Mesenchymal stem cell (in vitro differentiated cells and primary cell): ENCODE measurements around the gene MCM3.

Experiments
- DNase-seq: peaks from one replicate; pipeline ENCODE4 v3.0.0-alpha.2; 2013
- H2AFZ ChIP-seq: one replicate; pipeline ENCODE4 v1.6.1; 2013; ENCODE audit warnings: low read depth, mild to moderate bottlenecking, control low read depth, inconsistent platforms, low read length, moderate library complexity
- H2AK5ac ChIP-seq: 2 replicates; pipeline ENCODE4 v1.6.1; 2013; ENCODE audit warnings: low read length, moderate library complexity, mild to moderate bottlenecking, inconsistent platforms; ENCODE audit not compliant: severe bottlenecking
- H2BK120ac ChIP-seq: one replicate; pipeline ENCODE4 v1.6.1; 2013; ENCODE audit warnings: low read depth, mild to moderate bottlenecking, inconsistent platforms, low read length, moderate library complexity
- H2BK12ac ChIP-seq, 2 experiments: one replicate each; pipeline ENCODE4 v1.6.1; 2013; ENCODE audit warnings: inconsistent platforms in 2 of 2, low read length in 2 of 2, mild to moderate bottlenecking in 2 of 2, moderate library complexity in 2 of 2, control low read depth in 1 of 2
- H2BK15ac ChIP-seq: one replicate; pipeline ENCODE4 v1.6.1; 2013; ENCODE audit warnings: mild to moderate bottlenecking, low read depth, inconsistent platforms; ENCODE audit not compliant: poor library complexity, severe bottlenecking
- H2BK5ac ChIP-seq: 2 replicates; pipeline ENCODE4 v1.6.1; 2013; ENCODE audit warnings: low read depth, mild to moderate bottlenecking, low read length, control low read depth, inconsistent platforms; ENCODE audit not compliant: poor library complexity, severe bottlenecking
- H3K14ac ChIP-seq, 2 experiments: one replicate each; pipeline ENCODE4 v1.6.1; 2013; ENCODE audit warnings: inconsistent platforms in 2 of 2, low read length in 2 of 2, control low read depth in 1 of 2, mild to moderate bottlenecking in 1 of 2, moderate library complexity in 1 of 2
- H3K18ac ChIP-seq, 2 experiments: one replicate each; pipeline ENCODE4 v1.6.1; 2013; ENCODE audit warnings: inconsistent platforms in 2 of 2, low read length in 2 of 2, control low read depth in 1 of 2, low read depth in 1 of 2, mild to moderate bottlenecking in 1 of 2
- H3K23ac ChIP-seq, 2 experiments: one replicate each; pipeline ENCODE4 v1.6.1; 2013; ENCODE audit warnings: inconsistent platforms in 2 of 2, low read length in 2 of 2, mild to moderate bottlenecking in 2 of 2, moderate library complexity in 2 of 2, control low read depth in 1 of 2
- H3K27ac ChIP-seq: 2 replicates; pipeline ENCODE4 v1.5.1; 2013; ENCODE audit warnings: mild to moderate bottlenecking, moderate library complexity, low read length, control low read depth, inconsistent platforms; ENCODE audit not compliant: poor library complexity, severe bottlenecking
- H3K27me3 ChIP-seq, 2 experiments: 2 replicates each; pipeline versions ENCODE4 v1.6.1 to v1.7.0; 2013; ENCODE audit warnings: low read length in 2 of 2, mild to moderate bottlenecking in 2 of 2, moderate library complexity in 2 of 2, control low read depth in 1 of 2, inconsistent platforms in 1 of 2; ENCODE audit not compliant: control insufficient read depth in 1 of 2, insufficient read depth in 1 of 2
- H3K36me3 ChIP-seq, 2 experiments: 2 replicates each; pipeline versions ENCODE4 v1.6.1 to v1.7.0; 2013; ENCODE audit warnings: low read length in 2 of 2, control low read depth in 1 of 2, inconsistent platforms in 1 of 2, low read depth in 1 of 2, mild to moderate bottlenecking in 1 of 2; ENCODE audit not compliant: insufficient read depth in 2 of 2, control insufficient read depth in 1 of 2
- H3K4ac ChIP-seq, 2 experiments: one replicate each; pipeline ENCODE4 v1.6.1; 2013; ENCODE audit warnings: inconsistent platforms in 2 of 2, low read length in 2 of 2, mild to moderate bottlenecking in 2 of 2, moderate library complexity in 2 of 2, control low read depth in 1 of 2, low read depth in 1 of 2
- H3K4me1 ChIP-seq: 2 replicates; pipeline ENCODE4 v1.6.1; 2013; ENCODE audit warnings: low read depth, low read length, control low read depth; ENCODE audit not compliant: control insufficient read depth, insufficient read depth
- H3K4me2 ChIP-seq: 2 replicates; pipeline ENCODE4 v1.6.1; 2013; ENCODE audit warnings: low read length, mild to moderate bottlenecking, inconsistent platforms; ENCODE audit not compliant: poor library complexity, severe bottlenecking
- H3K4me3 ChIP-seq, 2 experiments: 2 replicates each; pipeline versions ENCODE4 v1.5.1 to v1.7.0; 2013; ENCODE audit warnings: low read length in 2 of 2, mild to moderate bottlenecking in 2 of 2, control low read depth in 1 of 2, low read depth in 1 of 2; ENCODE audit not compliant: insufficient read depth in 1 of 2
- H3K79me1 ChIP-seq: replicated peaks from 2 replicates; pipeline ENCODE4 v1.6.1; 2013; ENCODE audit warnings: mild to moderate bottlenecking, control low read depth, low read length, inconsistent platforms; ENCODE audit not compliant: poor library complexity, severe bottlenecking
- H3K9ac ChIP-seq: 2 replicates; pipeline ENCODE4 v1.7.0; 2013; ENCODE audit warnings: mild to moderate bottlenecking, low read length, moderate library complexity
- H3K9me3 ChIP-seq: 2 replicates; pipeline ENCODE4 v1.7.0; 2013; ENCODE audit warnings: mild to moderate bottlenecking, low read length; ENCODE audit not compliant: control insufficient read depth
- H4K8ac ChIP-seq: one replicate; pipeline ENCODE4 v1.6.1; 2013; ENCODE audit warnings: inconsistent platforms, mild to moderate bottlenecking, low read length, moderate library complexity
- H4K91ac ChIP-seq: one replicate; pipeline ENCODE4 v1.6.1; 2013; ENCODE audit warnings: mild to moderate bottlenecking, low read length, inconsistent platforms
- WGBS: methylation state at CpG from one replicate; pipeline ENCODE4 v1.1.7; 2013; ENCODE audit warnings: mixed read lengths; 5-methylcytosine and 5-hydroxymethylcytosine counted together

MCM3 gene

GRCh38 chr6:52328729-52329128 lies 44.2 kb upstream of the MCM3 start:
- no peak overlapping the region for H4K8ac ChIP-seq
- no peak overlapping the region for H2AFZ ChIP-seq
- H3K9ac ChIP-seq, result no peak overlapping the region
- H3K18ac ChIP-seq, result no peak overlapping the region
- 95% methylated on average over 1 of the region's 2 CpGs for WGBS
- no peak overlapping the region for H3K4me2 ChIP-seq
- no peak overlapping the region for H3K14ac ChIP-seq
- no peak overlapping the region for H2BK120ac ChIP-seq
- no peak overlapping the region for H3K23ac ChIP-seq
- H3K4me1 ChIP-seq, result no peaks in the 10 kb centered on the region
- no peak overlapping the region for H3K4me3 ChIP-seq
- H3K9me3 ChIP-seq, result no peaks in the 10 kb centered on the region
- H2BK15ac ChIP-seq, result no peak overlapping the region
- no peak overlapping the region for H2BK12ac ChIP-seq
- H3K27ac ChIP-seq, result no peak overlapping the region
- H4K91ac ChIP-seq, result no peak overlapping the region
- DNase-seq, result no peak
- H3K36me3 ChIP-seq, result no peaks in the 10 kb centered on the region
- no peaks in the 10 kb centered on the region for H3K27me3 ChIP-seq
- H3K4ac ChIP-seq, result no peak overlapping the region
- H2BK5ac ChIP-seq, result no peak overlapping the region
- H2AK5ac ChIP-seq, result no peak overlapping the region
- H3K79me1 ChIP-seq, result no peaks in the 10 kb centered on the region

DNA sequence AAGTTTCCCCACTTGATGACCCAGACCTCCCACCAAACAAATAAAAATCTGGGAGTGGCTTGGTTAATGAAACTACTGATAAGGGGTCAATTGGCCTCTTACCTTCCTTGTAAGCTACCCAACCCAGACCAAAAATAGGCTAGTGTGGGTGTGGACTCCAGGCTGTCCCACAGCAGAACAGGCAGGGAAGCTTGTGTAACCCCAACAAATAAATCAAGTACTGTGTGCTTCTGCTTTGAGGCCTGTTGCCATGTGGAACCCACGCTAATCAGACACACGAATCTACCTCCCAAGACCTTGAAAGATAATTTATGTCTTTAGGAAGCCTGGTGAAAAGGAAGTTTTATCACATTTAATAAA lies 43.7 kb upstream of the MCM3 start:
- Histone ChIP-seq H2AFZ (no peak overlapping the region), H3K14ac (no peak overlapping the region), H3K23ac (no peak overlapping the region), H3K79me1 (no peaks in the 10 kb centered on the region), H2BK15ac (no peak overlapping the region), H3K9me3 (no peaks in the 10 kb centered on the region), H3K18ac (no peak overlapping the region), H3K36me3 (no peaks in the 10 kb centered on the region), H3K4ac (no peak overlapping the region), H2AK5ac (no peak overlapping the region), H3K4me3 (no peak overlapping the region), H2BK120ac (no peak overlapping the region), H3K4me2 (no peak overlapping the region), H3K27ac (no peak overlapping the region), H2BK5ac (no peak overlapping the region), H2BK12ac (no peak overlapping the region), H4K91ac (no peak overlapping the region), H3K4me1 (no peaks in the 10 kb centered on the region), H4K8ac (no peak overlapping the region), H3K27me3 (no peaks in the 10 kb centered on the region), H3K9ac (no peak overlapping the region)
- WGBS, result no CpG with 5 or more reads among the region's 2 CpGs
- DNase-seq, result no peak

DNA sequence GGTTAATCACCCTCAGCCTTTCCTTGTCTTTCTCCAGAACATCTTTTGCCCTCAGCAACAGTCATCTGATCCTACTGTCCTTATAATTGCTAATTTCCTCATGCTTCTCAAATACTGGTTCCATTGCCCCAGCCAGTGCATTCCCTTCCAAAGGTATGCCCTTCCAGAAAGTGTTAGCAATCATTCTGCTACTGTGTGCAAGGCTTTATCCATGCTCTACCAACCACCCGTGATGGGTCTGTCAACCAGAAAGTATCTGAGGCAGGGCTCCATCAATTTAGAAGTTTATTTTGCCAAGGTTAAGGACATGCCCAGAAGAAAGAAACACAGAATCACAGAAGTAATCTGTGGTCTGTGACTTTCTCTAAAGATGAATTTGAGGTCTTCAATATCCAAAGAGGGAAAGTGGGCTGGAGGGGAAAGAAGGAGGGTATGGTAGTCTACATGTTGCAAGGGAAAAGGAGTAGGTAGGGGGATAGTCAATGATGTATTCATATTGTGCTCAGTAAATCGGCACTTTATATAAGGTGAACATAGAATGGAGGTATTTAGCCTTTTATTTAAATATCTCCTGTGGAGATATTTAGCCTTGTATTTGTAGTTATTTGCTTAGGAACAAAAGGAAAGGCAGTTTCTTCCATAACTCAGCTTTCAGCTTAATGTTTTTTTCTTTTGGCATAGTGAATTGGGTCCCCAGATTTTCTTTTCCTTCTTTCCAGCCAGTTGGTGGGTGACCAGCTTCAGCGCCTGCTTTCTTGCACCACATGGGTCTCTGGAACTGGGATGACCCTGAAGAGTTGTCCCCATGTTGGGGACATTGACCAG lies 42.2 kb upstream of the MCM3 start:
- DNase-seq, result no peak
- Histone ChIP-seq H4K91ac (no peak overlapping the region), H2BK120ac (no peak overlapping the region), H2BK15ac (no peak overlapping the region), H3K9ac (no peak overlapping the region), H2AK5ac (no peak overlapping the region), H3K14ac (no peak overlapping the region), H3K4me3 (no peak overlapping the region), H2AFZ (no peak overlapping the region), H3K18ac (no peak overlapping the region), H4K8ac (no peak overlapping the region), H2BK12ac (no peak overlapping the region), H3K23ac (no peak overlapping the region), H3K27ac (no peak overlapping the region), H3K4me1 (no peaks in the 10 kb centered on the region), H3K9me3 (no peaks in the 10 kb centered on the region), H2BK5ac (no peak overlapping the region), H3K4me2 (no peak overlapping the region), H3K79me1 (no peaks in the 10 kb centered on the region), H3K36me3 (no peaks in the 10 kb centered on the region), H3K27me3 (no peaks in the 10 kb centered on the region), H3K4ac (no peak overlapping the region)
- WGBS, result 83% methylated on average over 3 of the region's 3 CpGs

DNA sequence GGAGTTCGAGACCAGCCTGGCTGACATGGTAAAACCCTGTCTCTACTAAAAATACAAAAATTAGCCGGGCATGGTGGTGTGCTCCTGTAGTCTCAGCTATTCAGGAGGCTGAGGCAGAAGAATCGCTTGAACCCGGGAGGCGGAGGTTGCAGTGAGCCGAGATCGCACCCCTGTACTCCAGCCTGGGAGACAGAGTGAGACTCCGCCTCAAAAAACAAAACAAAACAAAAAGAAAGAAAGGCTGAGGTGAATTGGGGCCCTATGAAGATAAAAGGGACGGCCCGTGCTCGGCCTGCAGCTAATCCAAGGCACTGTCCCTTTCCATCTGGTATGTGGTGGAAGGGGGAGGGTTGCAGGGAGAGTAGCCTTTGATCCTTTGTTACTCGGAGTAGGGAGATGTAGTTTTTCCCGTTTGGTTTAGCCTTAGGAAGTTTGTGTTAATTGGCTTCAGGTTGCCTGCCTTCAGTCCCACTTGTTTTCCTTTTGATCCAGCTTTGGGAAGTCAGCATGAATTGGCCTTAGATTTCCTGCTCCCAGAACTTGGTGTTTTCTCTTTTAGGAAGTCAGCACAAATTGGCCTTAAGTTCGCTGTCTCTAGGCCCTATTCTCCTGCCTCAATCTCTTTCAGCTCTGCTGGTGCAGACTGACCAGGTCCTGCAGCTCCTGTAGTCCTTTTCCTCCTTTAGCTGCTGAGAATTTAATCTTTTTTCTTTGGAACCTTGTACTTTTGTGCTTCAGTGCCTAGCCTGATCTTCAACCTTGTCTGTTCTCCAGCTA lies 41.3 kb upstream of the MCM3 start:
- H4K91ac ChIP-seq, result no peak overlapping the region
- H3K9me3 ChIP-seq, result no peaks in the 10 kb centered on the region
- H2BK12ac ChIP-seq, result peak overlapping the region in 1 of 2 experiments; percentile 26
- no peaks in the 10 kb centered on the region for H3K27me3 ChIP-seq
- H2AFZ ChIP-seq, result no peak overlapping the region
- H3K23ac ChIP-seq, result no peak overlapping the region
- peak overlapping the region in 1 of 2 experiments; percentile 9 for H3K4ac ChIP-seq
- H3K18ac ChIP-seq, result peak overlapping the region in 1 of 2 experiments; percentile 10
- H3K27ac ChIP-seq, result no peak overlapping the region
- H4K8ac ChIP-seq, result no peak overlapping the region
- no peak overlapping the region for H3K4me2 ChIP-seq
- no peaks in the 10 kb centered on the region for H3K4me1 ChIP-seq
- no peaks in the 10 kb centered on the region for H3K79me1 ChIP-seq
- H3K4me3 ChIP-seq, result no peak overlapping the region
- H3K9ac ChIP-seq, result no peak overlapping the region
- peak; percentile 18 for DNase-seq
- 39% methylated on average over 13 of the region's 14 CpGs for WGBS
- H2BK5ac ChIP-seq, result no peak overlapping the region
- H2BK120ac ChIP-seq, result no peak overlapping the region
- no peak overlapping the region for H3K14ac ChIP-seq
- H2AK5ac ChIP-seq, result no peak overlapping the region
- H3K36me3 ChIP-seq, result no peaks in the 10 kb centered on the region
- no peak overlapping the region for H2BK15ac ChIP-seq
